Measurements from ENCODE around the gene CBLB. TPM values are rescaled to one million over a fixed set of nuclear protein-coding genes. Genes with fewer than 3 reads are reported as not detected.

CBLB gene
- total RNA-seq, 1 experiment from 2014 or later: 23.9 TPM

DNA sequence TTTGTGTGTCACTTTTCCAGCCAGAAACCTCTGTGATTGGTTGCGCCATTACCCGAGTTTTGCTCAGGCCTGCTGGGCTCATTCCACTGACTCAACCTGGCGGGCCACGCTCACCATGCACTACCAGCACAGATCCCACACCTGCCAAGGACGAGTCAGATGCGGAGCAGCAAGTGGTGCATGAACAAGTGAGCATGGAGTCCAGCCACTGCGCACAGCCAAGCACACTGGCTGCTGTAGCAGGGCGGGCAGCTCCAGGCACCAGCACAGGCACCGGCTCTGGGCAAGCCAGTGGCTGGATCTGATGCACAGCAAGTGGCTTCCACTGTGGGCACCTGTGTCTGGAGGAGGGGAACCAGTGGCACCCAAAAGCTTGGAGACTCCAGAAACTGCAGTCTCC lies 110.4 kb downstream of the CBLB start:
- Histone ChIP-seq H2AFZ (ENCODE audit: low read length) (no peak overlapping the region), H3K36me3 (ENCODE audit: low read depth, low read length) (peaks cover 21% of the 10 kb centered on the region), H3K9me3 (ENCODE audit: low read length) (peaks cover 11% of the 10 kb centered on the region; the same call in 1 of the 2 replicates), H3K27ac (ENCODE audit: low read length) (no peak overlapping the region), H3K4me2 (ENCODE audit: low read length) (no peak overlapping the region), H3K9me2 (replicated peaks; ENCODE audit: low read length) (no peaks in the 10 kb centered on the region), H3K9ac (ENCODE audit: low read length) (no peak overlapping the region), H4K20me1 (ENCODE audit: low read length) (no peaks in the 10 kb centered on the region), H3F3A (ENCODE audit: low read length, unreplicated experiment) (no peaks in the 10 kb centered on the region), H3K27me3 (ENCODE audit: low read length) (no peaks in the 10 kb centered on the region), H3K4me3 (ENCODE audit: low read length) (no peak overlapping the region), H3K4me1 (ENCODE audit: insufficient read depth, low read length) (no peaks in the 10 kb centered on the region), H3K79me2 (ENCODE audit: low read length) (no peaks in the 10 kb centered on the region)
- BruUV-seq (replicated peaks): no TSS peak
- no peak for ATAC-seq
- ChIA-PET POLR2A (ENCODE audit: unreplicated experiment) (no interaction called here), CTCF (no interaction called here)
- intact Hi-C loops (cut with micrococcal nuclease): no loop called here
- no peak for TF ChIP-seq EZH2 (IDR thresholded peaks at IDR 0.05; ENCODE audit: low read length, unreplicated experiment)
- TF ChIP-seq EZH2phosphoT487 (IDR thresholded peaks at IDR 0.05; ENCODE audit: borderline replicate concordance, low read length): no peak
- TF ChIP-seq, protein P1, sequence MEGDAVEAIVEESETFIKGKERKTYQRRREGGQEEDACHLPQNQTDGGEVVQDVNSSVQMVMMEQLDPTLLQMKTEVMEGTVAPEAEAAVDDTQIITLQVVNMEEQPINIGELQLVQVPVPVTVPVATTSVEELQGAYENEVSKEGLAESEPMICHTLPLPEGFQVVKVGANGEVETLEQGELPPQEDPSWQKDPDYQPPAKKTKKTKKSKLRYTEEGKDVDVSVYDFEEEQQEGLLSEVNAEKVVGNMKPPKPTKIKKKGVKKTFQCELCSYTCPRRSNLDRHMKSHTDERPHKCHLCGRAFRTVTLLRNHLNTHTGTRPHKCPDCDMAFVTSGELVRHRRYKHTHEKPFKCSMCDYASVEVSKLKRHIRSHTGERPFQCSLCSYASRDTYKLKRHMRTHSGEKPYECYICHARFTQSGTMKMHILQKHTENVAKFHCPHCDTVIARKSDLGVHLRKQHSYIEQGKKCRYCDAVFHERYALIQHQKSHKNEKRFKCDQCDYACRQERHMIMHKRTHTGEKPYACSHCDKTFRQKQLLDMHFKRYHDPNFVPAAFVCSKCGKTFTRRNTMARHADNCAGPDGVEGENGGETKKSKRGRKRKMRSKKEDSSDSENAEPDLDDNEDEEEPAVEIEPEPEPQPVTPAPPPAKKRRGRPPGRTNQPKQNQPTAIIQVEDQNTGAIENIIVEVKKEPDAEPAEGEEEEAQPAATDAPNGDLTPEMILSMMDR (conservative IDR thresholded peaks at IDR 0.05; ENCODE audit: low read depth, low read length): no peak
- no peak for DNase-seq

DNA sequence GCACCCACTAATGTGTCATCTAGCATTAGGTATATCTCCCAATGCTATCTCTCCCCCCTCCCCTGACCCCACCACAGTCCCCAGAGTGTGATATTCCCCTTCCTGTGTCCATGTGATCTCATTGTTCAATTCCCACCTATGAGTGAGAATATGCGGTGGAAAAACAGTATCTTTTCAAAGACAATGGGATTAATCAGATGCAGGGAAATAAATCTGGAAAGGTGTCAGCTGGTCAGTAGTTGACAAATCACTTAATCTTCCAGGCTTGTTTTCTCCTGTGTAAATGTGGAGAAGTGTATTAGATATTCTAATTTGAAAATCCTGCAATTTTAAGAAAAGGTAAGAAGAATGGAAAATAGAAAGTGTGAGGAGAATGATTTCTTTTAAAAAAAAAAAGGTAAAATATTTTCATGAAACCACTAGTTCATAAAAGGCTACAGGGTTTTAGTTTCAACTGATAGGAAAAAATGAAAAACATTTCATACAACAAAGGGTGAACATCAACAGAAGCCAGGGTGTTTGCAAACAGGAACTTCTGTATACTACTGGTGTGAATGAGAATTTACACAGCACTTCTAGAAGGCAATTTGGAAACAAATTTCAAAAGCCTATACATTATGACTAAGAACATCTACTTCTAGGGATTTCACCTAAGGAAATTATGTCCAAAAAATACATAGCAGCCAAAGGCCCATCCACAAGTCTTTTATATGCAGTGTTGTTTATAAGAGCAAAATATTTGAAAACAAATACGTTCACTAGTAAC lies 113.5 kb downstream of the CBLB start:
- ChIA-PET POLR2A (ENCODE audit: unreplicated experiment) (no interaction called here), CTCF (no interaction called here)
- no peaks in the 10 kb centered on the region for H4K20me1 ChIP-seq (ENCODE audit: low read length)
- intact Hi-C loops (cut with micrococcal nuclease): no loop called here
- no peaks in the 10 kb centered on the region for H3K4me1 ChIP-seq (ENCODE audit: insufficient read depth, low read length)
- peaks cover 7% of the 10 kb centered on the region; the same call in 1 of the 2 replicates for H3K36me3 ChIP-seq (ENCODE audit: low read depth, low read length)
- H3F3A ChIP-seq (ENCODE audit: low read length, unreplicated experiment): no peaks in the 10 kb centered on the region
- no peak overlapping the region for H3K27ac ChIP-seq (ENCODE audit: low read length)
- no peak for ATAC-seq
- no peak overlapping the region for H3K4me3 ChIP-seq (ENCODE audit: low read length)
- no peak overlapping the region for H3K4me2 ChIP-seq (ENCODE audit: low read length)
- no peak for DNase-seq
- H3K9me3 ChIP-seq (ENCODE audit: low read length): no peaks in the 10 kb centered on the region
- no peaks in the 10 kb centered on the region for H3K27me3 ChIP-seq (ENCODE audit: low read length)
- no peaks in the 10 kb centered on the region for H3K9me2 ChIP-seq (replicated peaks; ENCODE audit: low read length)
- no peak for TF ChIP-seq EZH2phosphoT487 (IDR thresholded peaks at IDR 0.05; ENCODE audit: borderline replicate concordance, low read length)
- BruUV-seq (replicated peaks): no TSS peak
- no peaks in the 10 kb centered on the region for H3K79me2 ChIP-seq (ENCODE audit: low read length)
- no peak overlapping the region for H3K9ac ChIP-seq (ENCODE audit: low read length)
- no peak overlapping the region for H2AFZ ChIP-seq (ENCODE audit: low read length)

DNA sequence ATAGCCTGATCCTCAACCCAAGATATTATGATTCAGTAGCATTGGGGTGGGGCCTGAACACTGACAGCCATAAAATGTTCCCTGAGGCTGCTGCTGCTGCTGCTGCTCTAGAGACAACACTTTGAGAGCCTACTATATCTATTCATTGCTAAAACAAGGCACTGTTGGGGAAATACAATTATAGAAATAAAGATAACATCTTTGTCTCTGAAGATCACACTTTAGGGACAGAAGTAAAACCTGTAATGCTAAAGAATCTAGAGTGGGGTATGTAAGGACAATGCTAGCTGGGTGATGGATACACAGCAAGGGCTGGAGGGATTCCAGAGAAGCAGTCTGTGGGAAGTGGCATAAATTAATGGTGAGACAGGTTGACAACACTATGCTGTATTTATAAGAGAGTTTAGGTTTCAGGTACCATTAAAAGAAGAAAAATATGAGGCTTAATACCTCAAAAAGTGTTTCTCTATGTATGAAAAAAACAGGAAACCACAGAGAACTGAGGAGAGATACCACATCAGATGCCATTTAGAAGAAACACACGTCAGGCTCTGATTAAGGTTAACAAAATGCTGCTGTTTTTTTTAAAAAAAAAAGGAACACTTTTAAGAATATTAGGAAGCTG lies 115.9 kb downstream of the CBLB start:
- POLR2A ChIA-PET (ENCODE audit: unreplicated experiment): no interaction called here
- Histone ChIP-seq H3K36me3 (ENCODE audit: low read depth, low read length) (no peaks in the 10 kb centered on the region), H3F3A (ENCODE audit: low read length, unreplicated experiment) (no peaks in the 10 kb centered on the region), H4K20me1 (ENCODE audit: low read length) (no peaks in the 10 kb centered on the region), H2AFZ (ENCODE audit: low read length) (no peak overlapping the region), H3K9me3 (ENCODE audit: low read length) (no peaks in the 10 kb centered on the region), H3K4me3 (ENCODE audit: low read length) (no peak overlapping the region), H3K9ac (ENCODE audit: low read length) (no peak overlapping the region), H3K4me1 (ENCODE audit: insufficient read depth, low read length) (no peaks in the 10 kb centered on the region), H3K9me2 (replicated peaks; ENCODE audit: low read length) (no peaks in the 10 kb centered on the region), H3K79me2 (ENCODE audit: low read length) (no peaks in the 10 kb centered on the region), H3K4me2 (ENCODE audit: low read length) (no peak overlapping the region), H3K27ac (ENCODE audit: low read length) (no peak overlapping the region), H3K27me3 (ENCODE audit: low read length) (no peaks in the 10 kb centered on the region)
- TF ChIP-seq EZH2phosphoT487 (IDR thresholded peaks at IDR 0.05; ENCODE audit: borderline replicate concordance, low read length) (no peak), EZH2 (IDR thresholded peaks at IDR 0.05; ENCODE audit: low read length, unreplicated experiment) (no peak)
- TF ChIP-seq, protein P1 (conservative IDR thresholded peaks at IDR 0.05; ENCODE audit: low read depth, low read length): no peak
- DNase-seq (peak; percentile 38), ATAC-seq (peak; percentile 93)
- intact Hi-C loops (cut with micrococcal nuclease): no loop called here
- CTCF ChIA-PET: no interaction called here
- BruUV-seq (replicated peaks): no TSS peak

Data from PC-3 (cell line).